KMS-11 (cell line): Measurements from ENCODE around the gene FRMPD2.

Source experiments
- H2AFZ ChIP-seq: fragments of 200-600 bp; sonication (generic); 2 replicates; pipeline ENCODE4 v1.6.1; 2016; ENCODE audit warnings: antibody characterized with exemption, mixed run types, low read depth
- H3K27ac ChIP-seq: fragments of 200-600 bp; sonication (generic); 2 replicates; pipeline ENCODE4 v1.6.1; 2016; ENCODE audit warnings: mild to moderate bottlenecking, mixed run types
- H3K27me3 ChIP-seq: fragments of 200-600 bp; sonication (generic); 2 replicates; pipeline ENCODE4 v1.6.1; 2017; ENCODE audit warnings: mild to moderate bottlenecking, low read depth, mixed run types, moderate library complexity; ENCODE audit not compliant: insufficient read depth
- H3K36me3 ChIP-seq: fragments of 200-600 bp; sonication (generic); 2 replicates; pipeline ENCODE4 v1.6.1; 2017; ENCODE audit warnings: mild to moderate bottlenecking, mixed run types; ENCODE audit not compliant: insufficient read depth
- H3K4me1 ChIP-seq: fragments of 200-600 bp; sonication (generic); 2 replicates; pipeline ENCODE4 v1.6.1; 2016; ENCODE audit warnings: mild to moderate bottlenecking, low read depth, mixed run types; ENCODE audit not compliant: poor library complexity, severe bottlenecking
- H3K4me2 ChIP-seq: fragments of 200-600 bp; sonication (generic); 2 replicates; pipeline ENCODE4 v1.7.0; 2016; ENCODE audit warnings: mild to moderate bottlenecking, mixed run types
- H3K4me3 ChIP-seq: fragments of 200-600 bp; sonication (generic); IDR thresholded peaks from 2 replicates; pipeline ENCODE4 v1.6.1; 2017; ENCODE audit warnings: low read depth, low read length, mixed read lengths; ENCODE audit not compliant: insufficient read depth
- H3K79me2 ChIP-seq: fragments of 200-600 bp; sonication (generic); 2 replicates; pipeline ENCODE4 v1.6.1; 2016; ENCODE audit warnings: low read depth, mixed run types; ENCODE audit not compliant: insufficient read depth
- H3K9ac ChIP-seq: fragments of 200-600 bp; sonication (generic); 2 replicates; pipeline ENCODE4 v1.6.1; 2016; ENCODE audit warnings: mild to moderate bottlenecking, mixed run types
- H4K20me1 ChIP-seq: fragments of 200-600 bp; sonication (generic); 2 replicates; pipeline ENCODE4 v1.6.1; 2016; ENCODE audit warnings: mild to moderate bottlenecking, mixed run types; ENCODE audit not compliant: insufficient read depth
- TF ChIP-seq, protein P1 (sequence below): fragments of 200-600 bp; sonication (generic); conservative IDR thresholded peaks from 2 replicates; pipeline ENCODE4 v1.6.1; 2017; ENCODE audit warnings: low read depth, mild to moderate bottlenecking, antibody characterized with exemption, low read length, moderate library complexity, mixed read lengths

The FRMPD2 gene

DNA sequence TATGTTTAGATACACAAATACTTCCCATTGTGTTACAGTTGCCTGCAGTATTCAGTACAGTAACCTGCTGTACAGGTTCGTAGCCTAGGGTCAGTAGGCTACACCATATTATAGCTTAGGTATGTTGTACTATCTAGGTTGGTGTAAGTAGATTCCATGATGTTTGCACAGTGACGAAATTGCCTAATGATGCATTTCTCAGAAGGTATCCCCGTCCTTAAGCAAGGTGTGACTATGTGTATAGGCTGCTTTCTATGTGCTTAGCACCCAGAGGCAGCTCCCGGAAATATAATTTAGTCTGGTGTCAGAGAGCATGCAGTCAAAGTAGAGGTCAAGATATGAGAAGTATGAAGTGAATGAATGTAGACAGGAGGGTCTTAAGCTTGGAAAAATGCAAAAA, 41.7 kb upstream of the FRMPD2 start:
- no peak overlapping the region for H3K9ac ChIP-seq
- H3K4me1 ChIP-seq: peaks cover 6% of the 10 kb centered on the region
- TF ChIP-seq, protein P1, sequence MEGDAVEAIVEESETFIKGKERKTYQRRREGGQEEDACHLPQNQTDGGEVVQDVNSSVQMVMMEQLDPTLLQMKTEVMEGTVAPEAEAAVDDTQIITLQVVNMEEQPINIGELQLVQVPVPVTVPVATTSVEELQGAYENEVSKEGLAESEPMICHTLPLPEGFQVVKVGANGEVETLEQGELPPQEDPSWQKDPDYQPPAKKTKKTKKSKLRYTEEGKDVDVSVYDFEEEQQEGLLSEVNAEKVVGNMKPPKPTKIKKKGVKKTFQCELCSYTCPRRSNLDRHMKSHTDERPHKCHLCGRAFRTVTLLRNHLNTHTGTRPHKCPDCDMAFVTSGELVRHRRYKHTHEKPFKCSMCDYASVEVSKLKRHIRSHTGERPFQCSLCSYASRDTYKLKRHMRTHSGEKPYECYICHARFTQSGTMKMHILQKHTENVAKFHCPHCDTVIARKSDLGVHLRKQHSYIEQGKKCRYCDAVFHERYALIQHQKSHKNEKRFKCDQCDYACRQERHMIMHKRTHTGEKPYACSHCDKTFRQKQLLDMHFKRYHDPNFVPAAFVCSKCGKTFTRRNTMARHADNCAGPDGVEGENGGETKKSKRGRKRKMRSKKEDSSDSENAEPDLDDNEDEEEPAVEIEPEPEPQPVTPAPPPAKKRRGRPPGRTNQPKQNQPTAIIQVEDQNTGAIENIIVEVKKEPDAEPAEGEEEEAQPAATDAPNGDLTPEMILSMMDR: no peak
- H3K36me3 ChIP-seq: no peaks in the 10 kb centered on the region
- H3K4me2 ChIP-seq: no peak overlapping the region
- H3K4me3 ChIP-seq: no peak overlapping the region
- no peak overlapping the region for H2AFZ ChIP-seq
- no peaks in the 10 kb centered on the region for H3K27me3 ChIP-seq
- peaks cover 10% of the 10 kb centered on the region; the same call in 1 of the 2 replicates for H3K79me2 ChIP-seq
- H4K20me1 ChIP-seq: peaks cover 4% of the 10 kb centered on the region; the same call in 1 of the 2 replicates
- no peak overlapping the region for H3K27ac ChIP-seq

DNA sequence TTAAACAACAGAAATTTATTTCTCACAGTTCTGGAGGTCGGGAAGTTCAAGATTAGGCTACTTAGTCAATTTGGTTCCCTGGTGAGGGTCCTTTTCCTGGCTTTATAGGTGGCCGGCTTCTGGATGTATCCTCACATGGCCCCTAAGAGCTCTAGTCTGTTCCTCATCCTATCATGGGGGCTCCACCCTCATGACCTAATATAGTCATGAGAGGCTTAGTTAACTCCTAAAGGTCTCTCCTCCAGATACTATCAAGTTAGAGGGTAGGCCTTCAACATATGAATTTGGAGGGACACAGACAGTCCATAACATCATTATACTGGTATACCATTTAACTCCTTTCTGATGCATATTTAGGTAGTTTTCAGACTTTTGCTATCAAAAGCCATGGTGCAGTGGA, 39.6 kb upstream of the FRMPD2 start:
- Histone ChIP-seq H3K27ac (no peak overlapping the region), H3K27me3 (no peaks in the 10 kb centered on the region), H3K4me3 (no peak overlapping the region), H3K9ac (no peak overlapping the region), H3K4me2 (no peak overlapping the region), H3K79me2 (peaks cover 21% of the 10 kb centered on the region; the same call in 1 of the 2 replicates), H3K36me3 (no peaks in the 10 kb centered on the region), H3K4me1 (peaks cover 21% of the 10 kb centered on the region), H4K20me1 (peaks cover 4% of the 10 kb centered on the region; the same call in 1 of the 2 replicates), H2AFZ (no peak overlapping the region)
- TF ChIP-seq, protein P1: no peak

DNA sequence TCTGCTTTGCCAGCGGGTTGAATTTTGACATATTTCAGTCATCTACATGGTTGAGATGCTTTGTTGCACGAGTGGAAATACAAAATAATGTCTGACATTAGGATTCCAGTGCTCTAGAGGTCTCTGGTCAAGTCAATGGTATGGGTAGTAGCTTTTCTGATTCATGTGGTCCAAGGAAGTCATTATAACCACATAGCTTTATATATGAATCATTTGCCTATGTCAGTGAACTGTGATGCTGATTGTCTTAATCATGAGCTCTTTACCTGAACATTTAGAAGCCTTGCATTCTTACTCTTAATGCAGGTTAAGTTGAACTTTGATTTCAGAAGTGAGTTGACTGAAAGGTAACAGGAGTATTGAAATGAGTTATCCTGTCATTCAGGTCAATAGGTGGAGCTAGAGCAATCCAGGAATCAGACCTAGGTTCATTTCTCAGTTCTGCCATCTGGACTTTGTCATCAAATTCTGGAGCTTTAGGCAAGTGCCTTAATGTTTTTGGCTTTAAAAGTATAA, 35.3 kb upstream of the FRMPD2 start:
- Histone ChIP-seq H3K36me3 (no peaks in the 10 kb centered on the region), H3K79me2 (peaks cover 33% of the 10 kb centered on the region), H3K4me2 (peak overlapping the region; percentile 26; the same call in 1 of the 2 replicates), H3K9ac (no peak overlapping the region), H3K4me1 (peaks cover 38% of the 10 kb centered on the region), H3K27ac (peak overlapping the region; percentile 18; the same call in 1 of the 2 replicates), H2AFZ (no peak overlapping the region), H4K20me1 (peaks cover 4% of the 10 kb centered on the region; the same call in 1 of the 2 replicates), H3K27me3 (no peaks in the 10 kb centered on the region), H3K4me3 (no peak overlapping the region)
- TF ChIP-seq, protein P1: peak; percentile 45; the same call in 1 of the 2 replicates

DNA sequence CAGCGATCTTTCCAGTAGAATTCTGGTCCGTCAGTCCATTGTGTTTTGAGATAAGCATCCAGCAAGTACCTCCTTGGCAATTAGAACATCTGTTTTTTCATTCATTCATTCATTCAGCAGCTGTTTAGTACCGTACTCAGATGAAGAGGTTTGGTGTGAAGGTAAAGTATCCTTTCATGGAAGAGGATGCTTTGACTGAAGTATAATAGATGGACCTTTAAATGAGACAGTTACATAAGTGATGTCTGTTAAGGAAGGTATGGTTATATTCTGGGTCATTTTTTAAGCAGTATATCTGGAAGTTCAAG, 33.2 kb upstream of the FRMPD2 start:
- peaks cover 4% of the 10 kb centered on the region; the same call in 1 of the 2 replicates for H4K20me1 ChIP-seq
- H3K9ac ChIP-seq: peak overlapping the region; percentile 53; the same call in 1 of the 2 replicates
- no peaks in the 10 kb centered on the region for H3K36me3 ChIP-seq
- no peaks in the 10 kb centered on the region for H3K27me3 ChIP-seq
- peaks cover 28% of the 10 kb centered on the region for H3K79me2 ChIP-seq
- H3K4me3 ChIP-seq: no peak overlapping the region
- TF ChIP-seq, protein P1: no peak
- H3K4me2 ChIP-seq: peak overlapping the region; percentile 83
- no peak overlapping the region; the same call in 1 of the 2 replicates for H3K27ac ChIP-seq
- peaks cover 38% of the 10 kb centered on the region for H3K4me1 ChIP-seq
- H2AFZ ChIP-seq: peak overlapping the region; percentile 50; the same call in 1 of the 2 replicates
